Amniotic stem cell (primary cell): ENCODE data around the gene KCNJ13.
A peak's percentile ranks its signal among the peaks of the same experiment; 100 is the strongest.
"Not testable (repeated sequence)": the region's sequence is repeated elsewhere in the genome, so short reads cannot be mapped to it uniquely, and the experiment has no call there.

Source experiments
- DNase-seq: peaks from one replicate; lab custom pipeline; 2025; lab: John Stamatoyannopoulos, UW

Gene KCNJ13

DNA sequence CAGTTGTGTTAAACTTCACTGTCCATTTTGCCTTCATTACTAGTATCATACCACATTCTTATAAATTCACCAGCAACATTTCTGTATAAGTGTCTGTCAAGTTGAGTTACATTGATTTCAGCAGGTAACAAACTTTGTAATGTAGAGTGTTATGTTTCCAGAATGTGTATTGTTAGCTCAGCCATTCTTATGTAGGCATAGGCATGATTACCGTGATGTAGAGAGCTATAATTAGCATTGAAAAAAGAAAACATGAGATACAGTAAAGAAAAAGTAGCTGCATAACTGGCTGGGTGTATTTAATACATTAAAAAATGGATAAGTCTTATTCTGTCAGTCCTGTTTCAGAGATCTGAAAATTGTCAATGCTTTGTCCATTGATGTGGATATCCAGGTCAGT lies 8.5 kb downstream of the KCNJ13 start:
- DNase-seq: no peak

DNA sequence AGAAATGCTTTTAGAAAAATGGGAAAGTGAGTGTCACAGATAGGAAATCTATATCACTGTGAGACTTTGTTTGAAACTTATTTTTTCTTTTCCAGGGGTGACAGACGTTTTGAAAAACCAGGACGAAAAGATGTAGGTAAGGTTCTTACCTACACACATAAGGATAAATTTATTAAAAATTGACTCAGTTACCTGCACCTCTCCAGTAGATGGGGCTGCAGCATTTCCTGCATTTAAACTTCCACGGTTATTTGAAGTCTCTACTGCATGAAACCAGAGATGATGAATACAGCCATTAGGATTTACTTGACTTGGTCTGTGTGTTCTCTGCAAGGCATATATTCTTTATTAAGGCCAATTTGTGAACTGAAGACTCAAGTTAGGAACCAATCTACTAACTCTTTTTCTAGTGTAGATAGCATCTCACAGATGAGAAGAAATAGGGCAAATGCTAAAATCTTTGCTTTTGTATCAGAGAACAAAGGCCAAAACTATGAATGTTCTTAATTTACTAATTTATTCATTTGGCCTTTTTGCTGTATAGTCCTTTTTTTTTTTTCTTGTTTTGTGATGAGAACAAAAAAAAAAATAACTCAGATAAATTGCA lies 15.0 kb downstream of the KCNJ13 start:
- DNase-seq: peak; percentile 12

GRCh38 chr2:232757905-232758304 lies 18.5 kb downstream of the KCNJ13 start:
- no peak for DNase-seq

DNA sequence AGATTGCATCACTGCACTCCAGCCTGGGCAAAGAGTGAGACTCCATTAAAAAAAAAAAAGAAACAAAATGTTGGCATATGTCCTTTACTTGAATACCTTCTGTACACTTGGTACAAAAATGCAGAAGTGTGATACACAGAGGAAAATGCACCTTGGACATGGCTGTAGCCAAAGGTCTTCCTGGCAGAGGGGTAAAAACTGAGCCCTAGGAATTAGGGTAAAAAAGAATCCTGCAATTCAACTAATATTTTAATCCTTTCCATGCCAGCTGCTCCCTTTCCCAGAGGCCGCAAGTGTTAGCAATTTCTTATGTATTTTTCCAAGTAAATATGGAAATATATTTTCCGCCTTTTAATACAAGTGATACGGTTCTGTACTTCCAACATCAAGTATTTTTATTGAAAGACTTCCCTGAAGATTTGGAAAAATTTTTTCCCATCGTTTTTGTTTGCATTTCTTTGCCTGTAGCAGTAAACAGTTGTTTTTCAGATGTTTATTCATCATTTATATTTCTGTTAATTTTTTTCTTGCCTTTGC lies 26.2 kb downstream of the KCNJ13 start:
- DNase-seq: no peak

DNA sequence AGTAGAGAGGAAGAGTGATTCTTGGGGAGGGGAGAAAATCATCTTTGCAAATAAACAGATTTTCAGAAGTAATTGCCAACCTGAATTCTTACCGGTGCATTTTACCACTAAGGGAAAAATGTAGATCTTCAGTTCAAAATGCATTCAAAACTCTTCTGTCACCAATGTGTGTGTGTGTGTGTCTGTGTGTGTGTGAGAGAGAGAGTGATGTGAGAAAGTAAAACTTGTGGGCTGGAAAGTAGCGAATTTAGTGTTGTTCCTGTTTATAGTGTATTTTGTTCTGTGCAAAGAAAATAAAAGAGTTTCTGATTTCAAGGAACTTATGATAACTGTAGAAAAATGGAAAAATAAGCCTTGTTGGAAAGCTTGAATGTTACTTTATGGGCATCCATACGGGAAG lies 27.0 kb downstream of the KCNJ13 start:
- DNase-seq: no peak

GRCh38 chr2:232748038-232748437 lies 28.3 kb downstream of the KCNJ13 start:
- DNase-seq: no peak

- no peak for DNase-seq
Measured at GRCh38 chr2:232744963-232745362, 31.4 kb downstream of the KCNJ13 start.

GRCh38 chr2:232741972-232742371 lies 34.4 kb downstream of the KCNJ13 start:
- no peak for DNase-seq

DNA sequence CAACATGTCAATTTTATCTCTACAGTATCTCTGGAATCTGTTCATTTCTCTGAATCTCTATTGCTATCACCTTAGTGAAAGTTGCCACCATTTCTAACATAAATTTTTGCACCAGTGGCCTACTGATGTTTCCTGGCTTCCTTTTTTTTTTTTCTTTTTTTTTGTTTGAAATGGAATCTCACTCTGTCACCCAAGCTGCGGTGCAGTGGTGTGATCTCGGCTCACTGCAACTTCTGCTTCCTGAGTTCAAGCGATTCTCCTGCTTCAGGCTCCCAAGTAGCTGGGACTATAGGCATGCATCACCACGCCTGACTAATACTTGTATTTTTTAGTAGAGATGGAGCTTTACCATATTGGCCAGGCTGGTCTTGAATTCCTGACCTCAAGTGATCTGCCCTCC lies 35.1 kb downstream of the KCNJ13 start:
- no peak for DNase-seq

DNA sequence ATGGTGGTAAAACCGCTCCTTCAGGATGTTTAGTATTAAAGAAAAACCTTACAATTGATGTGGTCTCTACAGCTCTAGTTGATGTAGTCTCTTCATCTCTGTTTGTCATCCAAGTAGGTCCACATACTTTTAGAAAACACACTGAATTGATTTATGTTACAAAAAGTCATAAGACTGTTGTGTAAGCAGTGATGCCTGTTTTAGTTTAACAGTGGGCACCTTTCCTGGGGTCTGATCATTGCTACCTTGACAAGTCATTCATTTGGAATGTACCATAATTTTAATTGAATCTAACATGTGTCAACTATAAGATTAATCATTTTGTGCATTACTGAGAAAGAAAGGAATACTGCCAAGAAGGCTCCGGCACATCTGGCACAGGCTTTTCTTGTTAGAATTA lies 44.9 kb downstream of the KCNJ13 start:
- DNase-seq: no peak

DNA sequence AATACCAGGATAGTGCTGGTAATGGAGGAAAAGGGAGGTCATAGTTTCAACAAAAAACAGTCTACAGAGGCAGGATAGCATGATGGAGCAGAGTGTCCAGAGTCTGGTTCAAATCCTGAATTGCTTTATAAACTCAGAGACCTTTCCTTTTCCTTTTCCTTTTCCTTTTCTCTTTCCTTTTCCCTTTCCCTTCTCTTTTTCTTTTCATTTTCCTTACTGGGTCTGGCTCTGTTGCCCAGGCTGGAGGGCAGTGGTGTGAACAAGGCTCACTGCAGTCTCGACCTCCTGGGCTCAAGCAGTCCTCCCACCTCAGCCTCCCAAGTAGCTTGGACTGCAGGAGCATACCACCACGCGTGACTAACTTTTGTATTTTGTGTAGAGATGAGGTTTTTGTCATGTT lies 47.6 kb downstream of the KCNJ13 start:
- no peak for DNase-seq

DNA sequence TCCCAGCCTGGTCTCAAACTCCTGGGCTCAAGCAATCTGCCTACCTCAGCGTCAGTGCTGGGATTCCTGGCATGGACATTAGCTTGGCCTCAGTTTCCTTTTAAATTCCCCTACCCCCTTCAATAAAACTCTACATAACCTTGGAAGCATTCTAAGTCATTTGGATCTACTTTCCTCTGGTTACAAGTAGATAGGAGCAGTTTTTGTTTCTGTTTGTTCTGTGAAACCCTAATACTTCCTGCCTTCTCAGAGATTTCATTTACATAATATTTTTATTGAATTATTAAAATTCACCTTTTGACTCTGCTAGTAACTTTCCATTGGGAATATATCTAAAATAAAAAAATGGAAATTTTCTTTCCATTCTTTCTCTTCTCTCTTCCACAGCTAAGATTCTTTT lies 53.3 kb downstream of the KCNJ13 start:
- no peak for DNase-seq

GRCh38 chr2:232721882-232722281 lies 54.5 kb downstream of the KCNJ13 start:
- no peak for DNase-seq

GRCh38 chr2:232721261-232721660 lies 55.1 kb downstream of the KCNJ13 start:
- DNase-seq: no peak

GRCh38 chr2:232720056-232720455 lies 56.3 kb downstream of the KCNJ13 start:
- not testable (repeated sequence) for DNase-seq
